Upper lobe of left lung (tissue), 4 donors: ENCODE measurements around the gene EMD.

Source experiments
- CTCF ChIP-seq, 6 experiments: fragments of 450-650 bp in 4 of 6; fragments of 200-600 bp in 2 of 6; sonication (generic) in 2 of 6; IDR thresholded peaks; one replicate each; pipeline ENCODE4 v1.5.1; 2016 to 2019; ENCODE audit warnings: antibody characterized with exemption in 6 of 6
- POLR2AphosphoS5 ChIP-seq, 2 donors: sonication (generic); formaldehyde crosslinking; IDR thresholded peaks; one replicate each; pipeline ENCODE4 v1.5.1; 2017; ENCODE audit warnings: antibody characterized with exemption in 2 of 2

DNA sequence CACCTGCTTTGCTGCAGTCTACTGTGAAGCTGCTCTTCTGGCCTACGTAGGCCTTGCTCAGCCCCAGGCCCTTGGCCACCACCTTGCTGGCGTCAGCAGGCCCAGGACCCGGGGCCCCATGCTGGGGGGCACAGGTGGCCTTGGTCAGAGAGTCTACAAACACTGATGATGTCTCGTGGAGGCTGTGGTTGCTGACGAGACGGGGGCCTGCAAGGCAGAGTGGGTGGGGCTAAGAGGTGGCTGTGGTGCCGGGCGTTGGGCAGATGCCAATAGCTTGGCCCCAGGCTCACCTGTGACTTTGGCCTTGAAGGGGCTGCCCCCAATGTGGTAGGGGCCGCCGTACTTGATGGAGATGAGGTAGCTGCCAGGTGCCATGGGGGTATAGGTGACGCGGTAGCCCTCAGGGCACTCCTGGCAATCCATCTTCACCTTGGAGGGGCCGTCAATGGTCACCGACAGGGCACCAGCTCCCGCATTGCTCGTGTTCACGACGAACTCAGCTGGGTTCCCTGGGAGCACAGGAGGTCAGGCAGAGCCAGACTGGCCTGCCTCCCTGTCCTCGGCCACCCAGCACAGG, 29.6 kb upstream of the EMD start:
- no peak for TF ChIP-seq CTCF (IDR thresholded peaks at IDR 0.05)
- TF ChIP-seq POLR2AphosphoS5 (IDR thresholded peaks at IDR 0.05), result no peak
